GM21367 (cell line): ENCODE measurements around the gene TTC34.

Experiments
- ATAC-seq: cut with Tn5 transposase; IDR thresholded peaks from one replicate; pipeline ENCODE4 v1.9.1; 2021; ENCODE audit not compliant: unreplicated experiment

The TTC34 gene

DNA sequence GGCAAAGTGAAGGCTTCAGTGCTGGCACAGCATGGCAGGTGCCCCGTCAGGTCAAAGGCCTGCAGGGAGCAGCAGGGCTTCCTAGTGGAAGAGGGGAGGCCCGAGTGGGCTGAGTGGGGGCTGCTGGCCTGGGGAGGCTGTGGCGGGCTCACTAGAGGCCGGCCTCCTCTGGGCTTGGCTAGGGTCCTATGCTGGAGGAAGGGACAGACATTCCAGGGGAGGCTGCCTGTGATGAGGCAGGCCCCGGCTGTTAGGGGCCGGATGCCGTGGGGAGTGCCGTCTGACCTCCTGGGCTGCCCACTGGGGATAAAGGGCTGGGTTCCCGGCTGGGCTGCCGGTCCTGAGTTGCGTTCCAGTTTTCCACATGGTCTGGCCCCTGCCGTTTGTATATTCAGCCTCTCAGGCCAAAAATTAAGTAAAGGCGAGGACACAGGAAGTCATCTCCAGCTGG is 193.8 kb downstream of the TTC34 start:
- ATAC-seq: no peak

DNA sequence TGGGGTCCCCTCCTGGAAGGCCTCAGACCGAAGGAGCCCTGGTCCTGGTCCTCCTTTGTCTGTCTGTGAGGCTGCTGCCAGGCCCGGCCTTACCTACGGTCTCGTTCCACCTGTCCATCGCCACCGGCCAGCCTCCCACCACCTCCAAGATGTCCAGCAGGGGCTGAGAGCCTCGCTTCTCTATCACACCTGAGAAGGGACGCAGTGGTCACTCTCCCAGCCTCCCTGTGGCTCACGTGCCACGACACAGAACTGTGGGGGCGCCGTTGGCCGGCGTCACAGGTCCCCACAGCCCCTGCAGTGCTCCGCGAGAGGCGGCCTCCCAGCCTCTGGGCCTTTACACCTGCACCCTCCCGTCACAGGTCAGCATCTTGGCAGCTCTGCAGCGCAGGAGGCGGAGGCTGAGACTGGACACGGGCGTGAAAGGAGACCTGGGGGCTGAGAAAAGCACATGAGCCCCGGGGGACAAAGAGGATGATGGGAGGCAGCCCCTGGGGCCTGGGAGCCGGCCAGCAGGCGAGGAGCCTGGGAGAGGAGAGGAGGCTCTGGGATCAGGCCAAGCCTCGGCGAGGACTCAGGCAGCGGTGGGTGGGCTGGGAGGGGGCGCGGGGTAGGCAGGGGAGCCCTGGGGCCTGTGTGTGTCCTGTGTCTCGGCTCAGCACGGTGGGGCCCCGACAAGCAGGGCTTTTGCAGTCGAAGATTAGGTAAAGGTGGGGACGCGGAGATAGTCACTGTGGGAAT is 194.4 kb downstream of the TTC34 start:
- no peak for ATAC-seq

- ATAC-seq: no peak
Measured at GRCh38 chr1:2606396-2606880, 195.1 kb downstream of the TTC34 start.

GRCh38 chr1:2605509-2606395 is 195.7 kb downstream of the TTC34 start:
- no peak for ATAC-seq

- ATAC-seq: no peak
Measured at GRCh38 chr1:2604844-2605508, 196.5 kb downstream of the TTC34 start.

- no peak for ATAC-seq
Measured at GRCh38 chr1:2604156-2604843, 197.2 kb downstream of the TTC34 start.

DNA sequence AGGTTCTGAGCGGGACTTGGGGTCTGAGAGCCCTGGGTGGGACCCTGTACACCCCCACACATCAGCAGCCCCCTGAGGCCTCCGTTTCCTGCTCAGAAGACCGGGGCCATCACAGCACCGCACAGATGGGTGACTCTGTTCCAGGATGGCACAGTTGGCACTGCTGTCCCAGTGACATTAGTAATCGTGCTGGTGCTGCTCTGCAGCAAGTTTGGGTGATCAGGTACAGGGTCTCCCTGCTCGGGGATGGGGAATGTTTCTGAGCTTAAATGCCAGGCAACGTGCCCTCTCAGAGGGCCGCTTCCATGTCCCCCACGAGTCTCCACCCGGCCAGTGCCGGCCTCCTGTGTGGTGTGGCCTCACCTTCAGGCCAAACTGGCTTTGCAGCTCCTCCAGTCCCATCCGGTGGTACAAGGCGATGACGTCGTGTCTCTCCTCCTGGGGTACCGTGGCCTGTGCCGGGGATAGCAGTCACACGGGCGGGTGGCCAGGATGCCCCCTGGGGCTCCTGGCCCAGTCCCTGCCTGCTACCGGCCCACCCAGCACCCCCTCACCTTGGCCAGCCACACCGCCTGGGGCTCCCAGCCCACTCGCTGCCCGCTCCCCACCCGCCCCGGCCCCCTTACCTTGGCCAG is 197.9 kb downstream of the TTC34 start:
- no peak for ATAC-seq

DNA sequence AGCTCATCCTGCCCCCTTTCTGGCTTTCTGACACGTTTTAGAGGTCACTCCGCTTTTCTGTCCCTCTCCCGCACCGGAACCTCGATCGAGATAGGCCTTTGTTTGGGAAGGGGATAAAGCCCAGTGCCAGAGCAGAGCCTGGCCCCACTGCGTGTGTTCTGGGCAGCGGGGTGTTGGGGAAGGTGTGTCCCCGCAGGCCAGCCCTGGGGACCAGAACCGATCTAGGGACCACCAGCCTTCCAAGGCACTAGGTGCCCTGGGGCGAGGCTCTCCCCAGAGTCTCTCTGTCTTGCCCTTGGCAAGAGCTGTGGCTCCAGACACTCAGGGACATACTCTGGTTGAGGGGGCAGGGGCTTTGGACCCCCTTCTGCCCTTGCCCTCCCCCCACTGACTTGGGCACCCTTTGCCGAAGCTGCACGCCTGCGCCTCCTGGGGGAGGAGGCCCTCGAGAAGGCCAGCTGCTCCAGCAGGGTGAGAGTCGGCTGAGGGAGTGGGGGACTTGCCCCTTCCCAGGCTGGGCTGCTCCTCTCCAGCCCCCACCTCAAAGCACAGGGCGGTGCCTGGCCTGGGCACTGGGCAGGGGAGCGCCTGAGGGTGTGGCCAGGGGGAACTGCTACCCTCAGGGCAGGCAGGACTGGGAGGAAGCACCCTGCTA is 198.5 kb downstream of the TTC34 start:
- no peak for ATAC-seq

GRCh38 chr1:2602311-2602835 is 199.1 kb downstream of the TTC34 start:
- no peak for ATAC-seq

- no peak for ATAC-seq
Measured at GRCh38 chr1:2601721-2602303, 199.7 kb downstream of the TTC34 start.

GRCh38 chr1:2598329-2598931 is 203.1 kb downstream of the TTC34 start:
- ATAC-seq: no peak

GRCh38 chr1:2597441-2598328 is 203.8 kb downstream of the TTC34 start:
- ATAC-seq: no peak

DNA sequence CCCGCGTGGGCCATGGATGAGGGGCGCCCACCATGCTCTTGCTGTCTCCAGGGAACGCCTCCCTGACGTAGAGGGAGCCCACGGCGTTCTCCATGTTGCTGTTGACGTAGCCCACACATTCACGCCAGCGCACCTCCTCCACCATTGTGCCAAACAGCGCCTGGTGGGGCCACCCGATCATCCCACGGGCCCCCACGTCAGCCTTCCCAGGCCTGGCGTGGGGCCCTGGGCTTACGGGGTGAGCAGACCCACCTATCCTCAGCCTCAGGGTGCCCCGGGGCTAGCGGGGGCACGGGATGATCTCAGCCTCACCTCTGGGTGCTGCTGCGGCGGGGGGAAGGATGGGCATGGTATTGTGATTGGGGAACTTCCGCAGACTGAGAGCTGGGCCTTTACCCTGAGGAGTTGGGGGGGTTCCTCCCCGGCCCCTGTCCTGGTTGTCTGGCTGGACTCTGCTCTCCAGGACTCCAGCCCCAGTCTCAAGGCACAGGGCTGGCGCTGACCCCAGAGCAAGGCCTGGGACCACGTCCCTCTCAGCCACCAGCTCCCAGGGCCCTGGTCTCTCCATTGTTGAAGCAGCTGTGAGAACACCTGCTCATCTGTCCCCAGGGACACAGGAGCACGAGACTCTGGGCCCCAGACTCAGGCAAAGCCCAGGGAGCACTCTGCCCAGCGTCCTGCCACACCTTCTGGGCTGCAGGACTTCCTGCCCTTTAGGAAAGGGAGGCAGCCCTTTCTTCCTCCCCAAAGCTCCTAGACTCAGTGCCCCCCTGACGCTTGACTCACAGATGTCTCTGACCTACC is 204.8 kb downstream of the TTC34 start:
- no peak for ATAC-seq

GRCh38 chr1:2595812-2596529 is 205.5 kb downstream of the TTC34 start:
- no peak for ATAC-seq

- no peak for ATAC-seq
Measured at GRCh38 chr1:2595261-2595811, 206.2 kb downstream of the TTC34 start.

DNA sequence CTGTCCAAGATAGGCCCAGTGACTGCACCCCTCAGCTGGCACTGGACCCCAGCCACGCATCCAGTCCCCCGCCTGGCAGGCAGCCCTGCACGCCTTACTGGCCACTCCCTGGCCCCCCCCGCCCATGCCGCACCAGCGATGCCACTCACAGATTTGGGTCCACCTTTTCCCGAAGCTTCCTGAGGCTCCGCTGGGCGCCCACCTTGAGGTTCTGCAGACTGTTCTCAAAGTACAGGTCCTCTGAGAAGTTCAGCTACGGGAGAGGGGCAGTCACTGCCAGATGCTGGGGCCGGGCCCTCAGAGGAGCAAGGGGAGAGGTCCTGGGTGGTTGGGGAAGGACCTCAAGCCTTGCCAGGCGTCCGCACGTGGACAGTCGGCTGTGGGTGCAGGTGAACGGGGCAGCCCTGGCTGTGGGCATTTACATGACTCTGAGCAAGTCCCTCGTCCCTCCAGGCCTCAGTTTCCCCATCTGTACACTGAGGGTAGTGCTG is 206.8 kb downstream of the TTC34 start:
- no peak for ATAC-seq
